Fibroblast of lung (primary cell): ENCODE results near the gene CDK2AP2. TPM values are rescaled to one million over a fixed set of nuclear protein-coding genes. Genes with fewer than 3 reads are reported as not detected.

ENCODE experiments used
- DNase-seq, 2 donors: peaks; one replicate each; pipeline versions ENCODE4 v3.0.0 to v3.0.0-alpha.2; 2010; ENCODE audit warnings: low read depth in 2 of 2
- H2AFZ ChIP-seq: 2 replicates; pipeline ENCODE4 v1.5.1; 2012; ENCODE audit warnings: low read length, control low read depth, inconsistent platforms
- H3K27ac ChIP-seq: 2 replicates; pipeline ENCODE4 v1.5.1; 2011; ENCODE audit warnings: low read length, control low read depth; ENCODE audit not compliant: insufficient read depth
- H3K27me3 ChIP-seq: 2 replicates; pipeline ENCODE4 v1.5.1; 2011; ENCODE audit warnings: mild to moderate bottlenecking, low read length; ENCODE audit not compliant: control insufficient read depth, insufficient read depth
- H3K36me3 ChIP-seq: 2 replicates; pipeline ENCODE4 v1.5.1; 2011; ENCODE audit warnings: low read length; ENCODE audit not compliant: control insufficient read depth, insufficient read depth
- H3K4me1 ChIP-seq: 2 replicates; pipeline ENCODE4 v1.5.1; 2011; ENCODE audit warnings: low read length; ENCODE audit not compliant: control insufficient read depth, insufficient read depth; ENCODE audit errors: extremely low read depth
- H3K4me2 ChIP-seq: 2 replicates; pipeline ENCODE4 v1.5.1; 2011; ENCODE audit warnings: low read length, control low read depth; ENCODE audit not compliant: insufficient read depth; ENCODE audit errors: extremely low read depth
- H3K4me3 ChIP-seq, 4 experiments: fragments of 200-600 bp in 1 of 4; sonication (generic) in 1 of 4; replicated peaks in 1 of 4; 2 replicates each; pipeline ENCODE4 v1.5.1; 2011 to 2016; ENCODE audit warnings: low read length in 4 of 4, low read depth in 3 of 4, mild to moderate bottlenecking in 3 of 4, control low read depth in 2 of 4, inconsistent platforms in 1 of 4, mixed read lengths in 1 of 4; ENCODE audit not compliant: insufficient read depth in 1 of 4; ENCODE audit errors: control extremely low read depth in 1 of 4
- H3K79me2 ChIP-seq: 2 replicates; pipeline ENCODE4 v1.5.1; 2012; ENCODE audit warnings: mild to moderate bottlenecking, low read length, inconsistent platforms; ENCODE audit not compliant: control insufficient read depth, insufficient read depth
- H3K9ac ChIP-seq: 2 replicates; pipeline ENCODE4 v1.5.1; 2011; ENCODE audit warnings: mild to moderate bottlenecking, low read length, control low read depth; ENCODE audit not compliant: insufficient read depth
- H3K9me3 ChIP-seq: 2 replicates; pipeline ENCODE4 v1.5.1; 2012; ENCODE audit warnings: low read depth, low read length; ENCODE audit not compliant: control insufficient read depth, insufficient read depth
- H4K20me1 ChIP-seq: 2 replicates; pipeline ENCODE4 v1.5.1; 2011; ENCODE audit warnings: low read length; ENCODE audit not compliant: control insufficient read depth, insufficient read depth; ENCODE audit errors: extremely low read depth
- CTCF ChIP-seq, 2 donors: IDR thresholded peaks in 1 of 2; conservative IDR thresholded peaks in 1 of 2; 1 replicate in 1 of 2; 2 replicates in 1 of 2; pipeline ENCODE4 v1.5.1; 2011 to 2012; ENCODE audit warnings: low read length in 2 of 2, control low read depth in 1 of 2, inconsistent platforms in 1 of 2, low read depth in 1 of 2, mild to moderate bottlenecking in 1 of 2
- EZH2 ChIP-seq: IDR thresholded peaks from 2 replicates; pipeline ENCODE4 v1.5.1; 2012; ENCODE audit warnings: low read length, control low read depth, mild to moderate bottlenecking; ENCODE audit errors: missing control alignments
- polyA plus RNA-seq, 2 donors: library from polyadenylated mRNA; depleted of rRNA in 1 of 2; stranded (reverse) in 1 of 2; unstranded in 1 of 2; fragments of >200 nt; gene quantifications; 2 replicates each; pipeline ENCODE4 v1.2.1, GENCODE V29; 2011 to 2012; ENCODE audit warnings: missing spikeins in 1 of 2
- total RNA-seq: library from RNA; depleted of rRNA; stranded (reverse); fragments of >200 nt; gene quantifications from 2 replicates; pipeline ENCODE4 v1.2.1, GENCODE V29; 2014

The CDK2AP2 gene
- total and polyA plus RNA-seq, 2 donors (not counting 1 experiment from before 2014, with no cell fraction given) = 7.8 to 19.0 TPM

GRCh38 chr11:67542971-67543370 is 35.0 kb upstream of the CDK2AP2 start:
- no peak for TF ChIP-seq CTCF (conservative IDR thresholded peaks at IDR 0.05 in 1 of 2, IDR thresholded peaks at IDR 0.05 in 1 of 2; ENCODE audit: low read depth in 1 of 2, low read length in 2 of 2)
- H4K20me1 ChIP-seq = no peaks in the 10 kb centered on the region
- H3K79me2 ChIP-seq = no peaks in the 10 kb centered on the region
- H3K9me3 ChIP-seq = no peaks in the 10 kb centered on the region
- H3K4me3 ChIP-seq = no peak overlapping the region
- H3K27me3 ChIP-seq = peaks cover 5% of the 10 kb centered on the region
- no peak for DNase-seq
- no peaks in the 10 kb centered on the region for H3K4me1 ChIP-seq
- no peak overlapping the region for H3K9ac ChIP-seq
- no peak overlapping the region for H3K27ac ChIP-seq
- no peak overlapping the region for H3K4me2 ChIP-seq
- no peak overlapping the region for H2AFZ ChIP-seq
- no peaks in the 10 kb centered on the region for H3K36me3 ChIP-seq

- Histone ChIP-seq H3K36me3 (no peaks in the 10 kb centered on the region), H3K27me3 (peaks cover 5% of the 10 kb centered on the region), H3K4me1 (no peaks in the 10 kb centered on the region), H3K9ac (no peak overlapping the region), H3K79me2 (no peaks in the 10 kb centered on the region), H3K4me3 (no peak overlapping the region), H3K9me3 (no peaks in the 10 kb centered on the region), H4K20me1 (no peaks in the 10 kb centered on the region), H2AFZ (no peak overlapping the region), H3K4me2 (no peak overlapping the region), H3K27ac (no peak overlapping the region)
- no peak for DNase-seq
- no peak for TF ChIP-seq EZH2
Observed at GRCh38 chr11:67542169-67542568, 34.2 kb upstream of the CDK2AP2 start.

GRCh38 chr11:67541198-67541597 is 33.2 kb upstream of the CDK2AP2 start:
- Histone ChIP-seq H4K20me1 (no peaks in the 10 kb centered on the region), H3K36me3 (no peaks in the 10 kb centered on the region), H3K4me3 (no peak overlapping the region), H3K4me1 (no peaks in the 10 kb centered on the region), H3K9me3 (no peaks in the 10 kb centered on the region), H3K27ac (no peak overlapping the region), H3K27me3 (no peaks in the 10 kb centered on the region), H3K9ac (no peak overlapping the region), H3K4me2 (no peak overlapping the region), H3K79me2 (no peaks in the 10 kb centered on the region), H2AFZ (no peak overlapping the region)
- TF ChIP-seq EZH2 (no peak), CTCF (conservative IDR thresholded peaks at IDR 0.05 in 1 of 2, IDR thresholded peaks at IDR 0.05 in 1 of 2; ENCODE audit: low read depth in 1 of 2, low read length in 2 of 2) (no peak)
- no peak for DNase-seq

- no peak for TF ChIP-seq EZH2
- TF ChIP-seq CTCF (conservative IDR thresholded peaks at IDR 0.05 in 1 of 2, IDR thresholded peaks at IDR 0.05 in 1 of 2; ENCODE audit: low read depth in 1 of 2, low read length in 2 of 2) = no peak
- Histone ChIP-seq H3K27me3 (no peaks in the 10 kb centered on the region), H3K4me3 (no peak overlapping the region), H3K9ac (no peak overlapping the region), H3K4me2 (no peak overlapping the region), H2AFZ (no peak overlapping the region), H3K36me3 (no peaks in the 10 kb centered on the region), H3K27ac (no peak overlapping the region), H3K9me3 (no peaks in the 10 kb centered on the region), H3K4me1 (no peaks in the 10 kb centered on the region), H3K79me2 (no peaks in the 10 kb centered on the region), H4K20me1 (no peaks in the 10 kb centered on the region)
- no peak for DNase-seq
Observed at GRCh38 chr11:67539550-67539949, 31.6 kb upstream of the CDK2AP2 start.
